HuH-7 (cell line): ENCODE measurements around the gene MAD1L1.
"Not testable (repeated sequence)": the region's sequence is repeated elsewhere in the genome, so short reads cannot be mapped to it uniquely, and the experiment has no call there.

Experiments
- DNase-seq: peaks from one replicate; pipeline ENCODE4 v3.0.0; 2011; ENCODE audit warnings: low spot score

The MAD1L1 gene

DNA sequence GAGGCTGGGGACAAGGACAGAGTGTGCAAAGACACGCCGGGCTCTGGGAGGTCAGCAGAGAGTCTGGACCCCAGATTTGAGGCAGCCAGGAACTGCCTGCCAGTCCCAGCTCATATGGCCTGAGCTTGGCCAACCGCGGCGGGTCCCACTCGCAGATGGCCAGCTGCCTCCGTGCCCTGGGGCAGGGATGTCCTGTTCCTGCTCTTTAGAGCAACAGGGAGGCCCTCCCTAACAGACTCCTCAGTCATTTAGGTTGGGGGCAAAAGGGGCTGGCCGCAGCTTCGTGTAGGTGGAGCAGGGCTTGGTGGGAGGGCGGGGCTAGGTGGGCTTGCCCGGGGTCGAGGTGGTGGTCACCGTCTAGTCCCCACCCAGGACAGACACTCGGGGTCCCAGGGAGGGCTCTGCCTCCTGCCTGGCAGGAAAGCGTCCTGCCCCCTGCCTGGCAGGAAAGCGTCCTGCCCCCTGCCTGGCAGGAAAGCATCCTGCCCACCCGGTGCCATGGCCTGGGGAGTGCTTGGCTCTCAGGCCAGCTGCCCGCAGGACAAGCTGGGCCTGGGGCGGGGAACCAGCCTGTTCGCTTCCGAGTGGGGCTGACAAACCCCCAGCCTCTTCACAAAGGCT is 393.7 kb downstream of the MAD1L1 start:
- DNase-seq = not testable (repeated sequence)

DNA sequence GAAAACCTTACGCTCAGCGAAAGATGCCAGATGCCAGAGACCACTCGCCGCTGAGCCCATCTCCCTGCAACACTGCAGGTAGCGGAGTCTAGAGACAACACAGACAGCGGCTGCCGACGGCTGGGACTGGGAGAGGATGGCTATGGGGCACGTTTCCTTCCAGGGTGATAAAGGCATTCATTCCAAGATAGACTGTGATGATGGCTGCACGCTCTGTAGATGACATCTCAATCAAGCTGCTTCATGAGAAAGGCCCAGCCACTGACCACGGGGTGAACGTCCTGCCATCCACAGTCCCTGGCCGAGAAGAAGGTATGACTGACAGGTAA is 394.2 kb downstream of the MAD1L1 start:
- DNase-seq = not testable (repeated sequence)

DNA sequence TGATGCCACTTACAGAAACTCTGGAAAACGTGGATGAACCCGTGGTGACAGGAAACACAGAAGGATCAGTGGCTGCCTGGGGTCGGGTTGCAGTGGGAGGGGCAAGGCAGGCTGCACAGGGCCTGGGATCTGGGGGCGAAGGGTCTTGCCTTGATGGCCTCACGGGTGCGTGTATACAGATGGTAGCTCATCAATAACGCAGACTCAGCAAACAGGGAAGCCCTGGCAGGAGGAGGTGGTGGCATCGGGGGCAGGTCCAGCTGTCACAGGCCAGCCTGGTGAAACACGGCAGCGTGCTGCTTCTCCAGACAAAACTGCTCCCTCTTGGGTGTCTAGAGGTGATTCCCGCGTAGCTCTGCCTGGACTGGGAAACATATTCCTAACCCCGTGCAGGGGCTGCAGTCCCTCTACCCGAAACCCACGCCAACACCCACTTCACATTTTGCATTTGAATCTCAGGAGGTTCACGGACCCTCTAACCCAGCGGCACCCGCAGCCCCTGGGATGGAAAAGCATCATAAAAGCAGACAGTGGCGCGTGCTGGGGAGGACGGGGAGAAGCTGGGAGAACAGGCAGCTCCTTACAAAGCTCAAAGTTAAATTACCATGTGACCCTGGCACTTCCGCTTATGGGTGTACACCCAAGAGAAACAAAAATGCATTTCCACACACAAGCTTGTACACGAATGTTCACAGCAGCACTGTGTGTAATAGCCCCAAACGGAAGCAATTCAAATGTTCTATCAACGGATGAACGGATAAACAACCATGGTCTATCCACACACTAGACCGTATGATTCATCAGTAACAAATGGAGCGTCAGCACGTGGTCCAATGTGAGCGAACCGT is 394.8 kb downstream of the MAD1L1 start:
- DNase-seq = not testable (repeated sequence)

DNA sequence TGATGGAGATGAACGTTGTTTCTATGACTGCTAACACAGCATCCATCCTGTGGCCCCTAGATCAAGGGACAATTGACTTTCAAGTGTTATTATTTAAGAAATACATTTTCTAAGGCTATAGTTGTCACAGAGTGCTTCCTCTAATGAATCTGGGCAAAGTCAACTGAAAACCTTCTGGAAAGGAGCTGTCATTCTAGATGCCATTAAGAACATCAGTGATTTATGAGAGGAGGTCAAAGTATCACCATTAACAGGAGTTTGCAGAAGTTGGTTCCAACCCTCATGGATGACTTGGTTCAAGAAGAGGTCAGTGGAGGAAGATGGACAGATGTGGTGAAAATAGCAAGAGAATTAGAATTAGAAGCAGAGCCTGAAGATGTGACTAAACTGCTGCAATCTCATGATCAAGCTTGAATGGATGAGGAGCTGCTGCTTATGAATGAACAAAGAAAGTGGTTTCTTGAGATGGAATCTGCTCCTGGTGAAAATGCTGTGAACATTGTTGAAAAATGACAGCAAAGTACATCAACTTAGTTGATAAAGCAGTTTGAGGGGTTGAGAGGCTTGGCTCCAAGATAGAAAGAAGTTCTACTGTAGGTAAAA is 400.7 kb downstream of the MAD1L1 start:
- not testable (repeated sequence) for DNase-seq

DNA sequence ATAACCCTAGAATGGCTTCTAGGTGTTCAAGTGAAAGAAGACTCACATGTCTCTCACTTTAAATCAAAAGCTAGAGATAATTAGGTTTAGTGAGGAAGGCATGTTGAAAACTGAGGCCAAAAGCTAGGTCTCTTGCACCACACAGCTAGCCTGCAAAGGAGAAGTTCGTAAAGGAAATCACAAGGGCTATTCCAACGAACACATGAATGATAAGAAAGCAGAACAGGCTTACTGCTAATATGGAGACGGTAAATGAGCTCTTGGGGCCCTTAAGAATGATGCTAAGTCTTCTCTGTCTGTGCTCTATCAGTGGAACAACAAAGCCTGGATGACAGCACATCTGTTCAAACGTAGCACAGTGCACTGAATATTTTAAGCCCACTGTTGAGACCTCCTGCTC is 401.3 kb downstream of the MAD1L1 start:
- not testable (repeated sequence) for DNase-seq

DNA sequence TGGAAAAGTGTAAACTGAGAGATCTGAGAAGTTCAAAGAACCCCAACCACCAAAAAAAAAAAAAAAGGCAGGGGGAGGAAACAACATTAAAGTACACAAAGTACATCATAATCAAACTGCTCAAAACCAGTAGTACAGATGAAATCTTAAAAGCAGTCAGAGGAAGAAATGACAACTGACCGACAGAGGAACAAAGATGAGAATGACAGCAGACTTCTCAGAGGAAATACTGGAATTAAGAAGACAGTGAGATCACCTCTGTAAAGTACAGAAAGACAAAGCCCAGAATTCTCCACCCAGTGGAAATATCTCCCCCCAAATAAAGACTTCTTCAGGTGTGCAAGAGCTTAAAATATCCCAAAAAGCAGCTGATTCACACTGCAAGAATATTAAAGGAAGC is 403.1 kb downstream of the MAD1L1 start:
- not testable (repeated sequence) for DNase-seq

DNA sequence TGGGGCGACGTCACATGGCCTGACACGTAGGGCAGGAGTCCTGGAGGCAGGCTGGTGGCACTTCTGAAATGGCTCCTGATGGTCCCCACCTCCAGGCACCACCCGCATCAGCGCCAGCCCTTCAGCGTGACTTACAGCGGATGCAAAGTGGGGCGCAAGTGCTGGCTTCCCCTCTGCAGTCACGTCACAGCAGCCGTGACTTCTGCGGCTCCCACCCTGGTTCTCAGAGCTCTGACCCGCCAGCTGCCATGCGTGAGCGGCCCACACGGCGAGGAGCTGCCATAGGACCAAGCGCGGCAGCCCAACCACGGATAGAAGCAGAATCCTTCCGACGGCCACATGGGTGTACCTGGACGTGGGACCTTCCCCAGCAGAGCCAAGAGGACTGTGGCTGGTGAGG is 403.6 kb downstream of the MAD1L1 start:
- DNase-seq = no peak

DNA sequence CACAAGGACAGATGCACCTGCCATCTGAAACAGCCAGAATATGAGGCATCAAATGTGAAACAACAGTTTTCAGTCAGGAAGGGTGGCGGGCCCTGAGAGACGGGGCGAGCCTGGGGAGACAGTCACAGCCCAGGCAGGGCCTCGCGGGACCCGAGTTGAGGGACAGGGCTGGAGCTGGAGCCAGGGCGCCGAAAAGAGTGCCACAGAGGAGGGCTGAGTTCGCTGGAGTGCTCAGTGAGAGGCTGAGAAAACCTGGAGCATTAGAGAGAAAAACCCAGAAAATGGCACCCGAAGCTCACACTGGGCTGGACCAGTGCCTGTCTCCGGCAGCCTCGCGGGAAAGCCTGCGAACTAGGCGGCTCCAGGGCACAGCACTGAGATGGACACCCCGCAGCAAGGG is 404.6 kb downstream of the MAD1L1 start:
- not testable (repeated sequence) for DNase-seq

DNA sequence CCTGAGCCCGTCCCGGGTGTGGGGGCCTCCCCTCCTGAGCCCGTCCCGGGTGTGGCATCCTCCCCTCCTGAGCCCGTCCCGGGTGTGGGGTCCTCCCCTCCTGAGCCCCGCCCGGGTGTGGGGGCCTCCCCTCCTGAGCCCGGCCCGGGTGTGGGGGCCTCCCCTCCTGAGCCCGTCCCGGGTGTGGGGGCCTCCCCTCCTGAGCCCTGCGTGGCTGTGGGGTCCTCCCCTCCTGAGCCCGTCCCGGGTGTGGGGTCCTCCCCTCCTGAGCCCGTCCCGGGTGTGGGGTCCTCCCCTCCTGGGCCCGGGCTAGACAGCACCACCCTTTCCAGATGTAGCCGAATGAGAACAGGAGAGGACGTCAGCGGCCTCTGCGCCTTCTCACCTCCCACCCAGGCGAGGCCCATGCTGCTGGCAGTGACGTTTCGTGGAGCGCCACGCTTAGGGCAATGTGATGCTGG is 405.2 kb downstream of the MAD1L1 start:
- not testable (repeated sequence) for DNase-seq

DNA sequence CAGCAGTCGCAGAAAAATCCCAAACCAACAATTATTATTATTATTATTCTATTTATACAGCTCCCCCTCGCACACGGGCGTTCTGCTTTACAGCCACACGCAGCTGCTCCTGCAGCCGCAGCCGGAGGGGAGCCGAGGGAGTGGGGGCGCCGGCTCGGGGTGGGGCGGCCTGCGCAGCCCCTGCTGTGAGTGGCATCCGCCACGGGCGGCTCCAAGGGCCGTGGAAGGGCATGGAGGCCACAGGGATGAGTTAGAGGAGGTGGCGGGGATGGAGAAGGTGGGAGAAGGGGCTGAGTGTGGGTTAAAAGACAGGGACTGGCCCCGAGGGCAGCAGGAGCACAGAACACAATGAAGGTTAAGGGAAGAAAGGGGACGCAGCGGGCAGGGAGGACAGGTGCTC is 405.8 kb downstream of the MAD1L1 start:
- DNase-seq = not testable (repeated sequence)

DNA sequence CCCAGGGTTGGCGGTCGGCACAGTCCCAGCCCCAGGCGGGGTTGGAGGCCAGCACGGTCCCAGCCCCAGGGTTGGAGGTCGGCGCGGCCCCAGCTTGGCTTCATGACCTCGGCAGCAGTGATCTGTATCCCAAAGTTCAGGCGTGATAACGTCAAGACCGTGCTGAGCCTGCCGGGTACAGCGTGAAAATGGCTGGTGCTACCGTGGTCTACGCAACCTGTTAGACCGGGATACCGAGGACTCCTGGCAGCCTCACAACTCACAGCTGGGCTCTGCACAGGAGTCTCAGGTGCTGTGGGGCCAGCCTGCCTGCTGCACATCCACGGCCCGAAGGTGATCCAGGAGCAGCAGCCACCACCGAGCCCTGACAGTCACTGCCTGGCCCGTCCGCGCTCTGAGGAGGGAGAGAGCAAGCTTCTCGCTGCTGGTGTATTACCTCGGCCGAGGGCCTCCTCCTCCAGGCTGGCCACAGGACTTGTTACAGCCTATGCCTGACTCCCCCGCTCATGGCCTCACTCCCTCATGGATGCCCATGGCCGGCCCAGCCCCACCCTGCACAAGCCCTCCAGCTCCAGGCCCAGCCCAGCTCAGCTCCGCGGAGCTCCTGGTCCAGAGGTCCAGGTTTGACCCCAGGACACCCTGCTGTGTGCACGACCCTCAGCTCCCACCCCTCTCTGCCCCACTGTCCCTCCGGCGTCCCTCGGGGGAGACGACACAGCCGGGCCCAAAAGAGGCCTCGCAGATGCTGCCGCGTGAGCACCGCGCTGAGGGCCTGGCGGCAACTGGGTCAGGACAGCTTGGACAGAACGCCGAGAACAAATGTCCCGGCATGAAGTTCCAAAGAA is 406.6 kb downstream of the MAD1L1 start:
- no peak for DNase-seq

DNA sequence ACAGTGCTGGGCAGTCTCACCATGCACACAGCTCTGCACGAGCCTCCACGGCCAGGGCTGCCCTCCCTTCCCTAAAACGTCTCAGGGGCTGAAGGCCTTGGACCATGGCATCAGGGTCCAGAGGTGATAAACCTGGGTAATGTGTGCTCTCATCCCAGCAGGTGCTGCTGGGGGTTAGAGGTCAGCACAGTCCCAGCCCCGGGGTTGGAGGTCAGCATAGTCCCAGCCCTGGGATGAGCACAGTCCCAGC is 407.2 kb downstream of the MAD1L1 start:
- DNase-seq = not testable (repeated sequence)

DNA sequence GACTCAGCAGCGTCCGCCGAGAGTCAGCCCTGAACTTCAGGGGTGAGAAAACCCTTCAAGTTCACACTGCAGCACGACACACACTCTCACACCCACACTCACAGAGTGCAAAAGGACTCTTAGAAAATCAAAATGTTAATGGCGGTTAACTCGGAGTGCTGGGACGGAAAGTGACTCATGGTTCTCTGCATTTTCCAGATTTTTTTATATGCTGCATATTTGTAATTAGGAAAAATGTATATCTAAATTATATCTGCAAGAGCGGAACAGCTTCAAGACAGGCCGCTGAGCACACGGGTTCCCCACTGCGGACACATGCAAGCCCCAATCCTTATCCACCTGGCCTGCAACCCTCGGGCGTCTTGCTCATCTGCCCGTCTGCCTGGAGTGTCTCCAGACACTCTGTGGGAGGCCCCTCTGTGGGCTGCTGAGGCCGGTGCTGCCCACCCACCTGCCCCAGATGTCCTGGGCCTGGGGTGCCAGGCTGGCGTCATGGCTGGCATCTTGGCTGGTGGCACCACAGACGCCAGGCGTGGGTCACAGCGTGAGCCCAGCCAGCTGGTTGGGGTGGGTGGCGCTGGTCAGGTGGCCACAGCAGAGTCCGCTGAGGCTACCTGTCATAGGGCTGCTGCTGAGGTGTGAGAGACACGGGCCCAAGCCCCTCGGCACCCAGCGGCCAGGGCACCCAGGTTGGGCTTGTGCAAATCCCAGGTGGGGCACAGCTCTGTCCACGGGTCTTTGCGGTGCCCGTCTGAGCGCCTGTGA is 407.7 kb downstream of the MAD1L1 start:
- DNase-seq = not testable (repeated sequence)

DNA sequence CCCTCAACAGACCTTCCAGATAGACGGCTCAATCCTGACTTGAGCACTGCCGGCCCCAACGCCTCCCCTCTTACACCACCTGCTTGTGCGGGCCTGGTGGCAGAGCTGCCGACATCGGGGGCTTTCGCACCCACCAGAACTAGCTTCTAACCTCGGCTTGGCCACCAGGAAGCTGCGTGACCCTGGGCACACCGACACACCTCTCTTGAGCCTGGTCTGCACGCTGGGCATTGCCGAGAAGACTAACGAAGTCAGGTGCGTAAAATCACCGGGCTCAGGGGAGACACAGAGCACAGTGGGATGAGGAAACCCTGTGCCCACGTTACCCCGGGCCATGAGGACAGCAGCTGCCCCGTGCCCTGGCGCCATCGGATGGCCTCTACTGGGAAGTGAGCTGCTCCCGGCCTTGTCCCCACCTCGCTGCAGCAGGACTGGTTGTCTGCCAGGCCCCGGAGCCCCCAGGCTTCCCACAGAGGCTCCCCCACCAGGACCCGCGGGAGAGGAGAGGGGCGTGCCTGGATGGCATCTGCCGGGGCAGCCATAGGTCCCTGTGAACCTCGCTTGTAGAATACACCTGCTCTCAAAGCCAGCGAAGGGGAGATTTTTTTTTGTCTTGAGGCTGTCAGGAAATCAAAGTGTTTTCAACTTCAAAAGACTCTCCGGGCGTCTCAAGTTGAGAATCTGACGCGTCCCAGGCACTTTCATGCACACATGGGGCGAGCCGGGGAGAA is 408.4 kb downstream of the MAD1L1 start:
- DNase-seq = not testable (repeated sequence)

DNA sequence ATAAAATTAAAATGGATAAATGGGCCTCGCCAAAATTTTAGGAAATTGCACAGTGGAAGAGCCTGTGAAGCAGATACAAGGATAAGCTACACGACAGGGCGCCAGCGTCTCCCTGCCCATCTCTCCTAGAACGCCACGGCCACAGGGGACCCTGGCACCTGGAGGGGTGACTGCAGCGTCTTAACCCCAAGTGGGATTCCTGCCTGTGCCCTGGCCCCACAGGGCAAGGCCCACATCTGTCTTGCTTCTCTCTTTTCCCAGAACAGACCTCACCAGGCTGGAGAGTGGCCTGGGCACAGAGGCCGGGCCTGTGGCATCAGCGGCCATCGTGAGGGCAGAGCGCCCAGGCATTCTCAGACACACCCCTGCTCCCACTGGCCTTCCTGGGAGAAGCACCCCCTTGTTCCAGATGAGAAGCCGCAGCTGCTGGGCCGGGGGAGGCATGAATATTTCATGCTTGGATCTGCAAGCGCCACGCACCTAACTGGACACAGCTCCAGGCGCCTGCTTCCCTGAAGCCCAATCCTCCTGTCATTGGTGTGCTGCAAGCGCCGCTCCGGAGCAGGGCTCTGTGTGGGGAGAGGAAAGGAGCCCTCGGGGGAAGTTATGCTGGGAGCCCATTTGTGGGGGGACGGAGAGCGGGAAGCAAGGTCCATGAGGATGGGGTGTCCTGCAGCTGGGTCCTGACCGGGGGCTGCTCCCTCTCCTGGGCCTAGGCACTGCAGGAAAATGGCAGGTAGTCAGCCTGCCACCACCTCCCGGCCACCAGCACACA is 409.2 kb downstream of the MAD1L1 start:
- DNase-seq = no peak

DNA sequence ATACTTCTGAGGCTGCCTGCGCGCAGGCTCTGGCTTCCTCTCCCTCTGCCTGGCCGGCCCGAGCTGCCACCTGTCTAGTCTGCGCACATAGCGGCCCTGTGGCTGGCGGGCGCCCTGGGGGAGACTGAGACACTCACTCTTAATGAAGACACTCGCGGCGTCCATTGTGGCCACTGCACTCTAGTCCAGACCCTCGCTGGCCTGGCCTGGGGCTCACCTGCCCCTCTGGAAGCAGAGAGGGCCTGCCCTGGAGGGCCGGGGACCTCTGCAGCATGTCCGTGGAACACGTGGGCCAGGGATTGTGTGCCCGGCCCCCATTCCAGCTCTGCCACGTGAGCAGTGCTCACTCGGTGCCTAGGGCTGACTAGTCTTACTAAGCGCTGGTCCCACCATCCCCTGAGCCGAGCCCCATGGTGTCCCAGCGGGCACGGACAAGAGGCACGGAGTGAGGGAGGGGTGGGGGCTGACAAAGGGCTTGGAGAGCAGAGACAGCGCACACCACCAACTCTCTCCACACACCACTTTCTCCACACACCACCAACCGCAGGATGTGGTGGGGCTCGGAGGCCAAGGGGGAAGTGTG is 413.4 kb downstream of the MAD1L1 start:
- DNase-seq = no peak

DNA sequence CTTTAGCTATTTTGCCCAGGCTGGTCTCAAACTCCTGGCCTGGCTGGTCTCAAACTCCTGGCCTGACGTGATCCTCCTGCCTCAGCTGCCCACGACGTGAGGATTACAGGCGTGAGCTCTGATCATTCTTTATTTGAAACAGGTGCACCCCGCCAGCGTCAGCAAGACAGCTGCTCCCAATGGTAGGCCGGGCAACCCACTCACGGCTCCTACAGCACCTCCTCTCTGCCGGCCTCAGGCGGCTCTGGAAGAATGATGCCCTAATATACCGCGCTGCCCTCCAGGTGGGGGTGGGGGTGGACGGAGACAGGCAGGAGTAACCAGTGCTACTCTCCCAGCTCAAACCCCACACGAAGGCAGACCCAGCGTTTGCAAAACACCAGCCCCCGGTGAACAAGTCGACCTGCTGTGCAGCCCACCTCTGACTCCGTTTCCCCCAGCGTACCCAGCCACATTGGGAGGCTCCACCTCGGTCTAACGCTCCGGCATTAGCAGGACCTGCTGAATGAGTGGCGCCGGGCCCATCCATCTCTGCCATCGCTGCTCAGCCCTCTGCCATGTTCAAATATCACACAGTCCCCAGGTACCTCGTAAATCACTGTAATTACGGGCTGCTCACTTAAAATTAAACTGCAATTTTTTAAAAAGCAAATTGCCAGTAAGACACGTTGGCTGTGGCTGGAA is 414.0 kb downstream of the MAD1L1 start:
- DNase-seq = no peak

DNA sequence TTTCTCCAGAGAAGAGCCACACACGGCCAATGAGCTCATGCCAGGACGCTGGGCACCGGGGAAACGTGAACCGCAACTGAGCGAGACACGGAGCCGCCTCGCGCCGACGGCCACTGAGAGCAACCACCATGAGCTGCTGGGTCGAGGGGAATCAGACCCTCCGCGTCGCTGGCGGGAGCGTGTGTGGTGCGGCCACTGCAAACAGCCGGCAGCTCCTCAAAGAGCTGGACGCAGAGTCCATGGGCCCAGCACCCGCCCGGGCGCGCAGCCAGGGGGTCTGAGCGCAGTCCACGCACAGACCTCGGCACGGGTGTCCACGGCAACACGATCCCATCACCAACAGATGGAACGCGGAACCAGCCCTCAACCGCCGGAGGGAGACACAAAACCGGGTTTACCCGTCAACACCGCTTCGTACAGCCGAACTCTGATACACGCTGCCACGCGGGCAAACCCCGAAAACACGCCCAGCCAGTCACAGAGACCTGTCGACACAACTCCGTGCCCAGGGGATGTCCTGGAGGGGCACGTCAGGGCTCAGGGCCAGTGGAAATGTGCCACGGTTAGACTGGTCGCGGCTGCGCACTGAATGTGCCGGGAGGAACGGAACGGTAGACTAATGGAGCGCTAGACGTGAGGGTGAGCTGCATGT is 415.6 kb downstream of the MAD1L1 start:
- DNase-seq = no peak

DNA sequence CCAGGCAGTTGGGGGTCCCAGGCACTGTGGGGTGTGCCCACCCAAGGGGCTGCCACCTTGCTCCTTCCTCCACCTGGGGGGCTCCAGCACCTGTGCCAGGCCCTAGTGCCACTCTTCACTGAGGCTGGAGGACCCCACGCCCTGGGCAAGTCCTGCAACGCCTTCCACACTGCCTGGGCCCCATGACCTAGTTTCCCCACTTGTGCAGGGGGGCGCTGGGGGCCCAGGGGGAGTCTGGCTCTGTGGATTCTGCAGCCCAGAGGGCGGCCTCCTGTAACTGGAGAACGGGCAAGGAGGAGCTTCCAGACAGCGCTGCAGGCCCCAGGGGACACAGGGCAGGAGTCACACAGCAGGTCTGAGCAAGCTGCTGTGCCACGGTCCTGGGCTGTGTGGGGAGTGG is 416.3 kb downstream of the MAD1L1 start:
- not testable (repeated sequence) for DNase-seq
